HepG2 (cell line): Measurements from ENCODE around the gene SKIL. TPM values are rescaled to one million over a fixed set of nuclear protein-coding genes. Genes with fewer than 3 reads are reported as not detected.

Experiments
- ATAC-seq: fragments of 200-7000 bp; cut with Tn5 transposase; 3 replicates; pipeline ENCODE4 v1.9.1; 2020; ENCODE audit warnings: mild to moderate bottlenecking, moderate library complexity
- BruUV-seq: library from RNA; stranded (reverse); fragments of 400-500 nt; replicated peaks from 2 replicates; lab custom pipeline; 2021; lab: Mats Ljungman, UMichigan
- CTCF ChIA-PET: fragments of 300-600 bp; formaldehyde crosslinking; extraction: SDS; loops from one replicate; lab custom pipeline; 2021; ENCODE audit warnings: low total read pairs, inconsistent platforms, low intra/inter-chr PET ratio; lab: Yijun Ruan, JAX
- POLR2A ChIA-PET: fragments of 350-600 bp; sonication (Branson Sonifier 250); formaldehyde crosslinking; loops from one replicate; lab custom pipeline; 2020; ENCODE audit warnings: antibody characterized with exemption, inconsistent platforms; lab: Yijun Ruan, JAX
- DNase-seq: peaks from one replicate; pipeline ENCODE4 v3.0.0-alpha.2; 2015; ENCODE audit warnings: low spot score
- FAIRE-seq: peaks from 3 replicates; lab custom pipeline; 2011; peaks lifted over from hg19 to GRCh38; lab: Jason Lieb, UNC
- H2AFZ ChIP-seq: one replicate; pipeline ENCODE4 v1.6.1; 2011; ENCODE audit warnings: low read length, inconsistent platforms
- H3K27ac ChIP-seq: fragments of 300-600 bp; 3 replicates; pipeline ENCODE4 v1.8.0; 2011; ENCODE audit warnings: mixed run types, mild to moderate bottlenecking, mixed read lengths, low read length, inconsistent platforms; ENCODE audit not compliant: insufficient read depth; ENCODE audit errors: extremely low read length
- H3K27me3 ChIP-seq, 2 experiments: fragments of 200-600 bp in 1 of 2; 2 replicates in 1 of 2; 3 replicates in 1 of 2; pipeline versions ENCODE4 v1.6.0 to v1.8.0; 2011; ENCODE audit warnings: low read length in 2 of 2, mild to moderate bottlenecking in 2 of 2, moderate library complexity in 2 of 2, inconsistent platforms in 1 of 2; ENCODE audit not compliant: insufficient read depth in 2 of 2, control insufficient read depth in 1 of 2
- H3K36me3 ChIP-seq, 2 experiments: fragments of 200-600 bp in 1 of 2; replicated peaks in 1 of 2; 2 replicates in 1 of 2; 3 replicates in 1 of 2; pipeline versions ENCODE4 v1.5.1 to v1.8.0; 2011; ENCODE audit warnings: low read length in 2 of 2, inconsistent platforms in 1 of 2; ENCODE audit not compliant: insufficient read depth in 2 of 2, control insufficient read depth in 1 of 2
- H3K4me1 ChIP-seq: 2 replicates; pipeline ENCODE4 v1.5.1; 2012; ENCODE audit warnings: low read length, inconsistent platforms; ENCODE audit not compliant: insufficient read depth
- H3K4me2 ChIP-seq: 2 replicates; pipeline ENCODE4 v1.6.0; 2011; ENCODE audit warnings: low read depth, low read length, inconsistent platforms
- H3K4me3 ChIP-seq, 3 experiments: fragments of 200-600 bp in 1 of 3; sonication (generic), shearing (Covaris generic) in 1 of 3; replicated peaks in 1 of 3; 2 replicates each; pipeline ENCODE4 v1.5.1; 2011 to 2016; ENCODE audit warnings: low read length in 3 of 3, inconsistent platforms in 2 of 3, low read depth in 2 of 3, mild to moderate bottlenecking in 2 of 3, control low read depth in 1 of 3, mixed read lengths in 1 of 3; ENCODE audit not compliant: insufficient read depth in 1 of 3
- H3K79me2 ChIP-seq: one replicate; pipeline ENCODE4 v1.6.1; 2011; ENCODE audit warnings: low read length, inconsistent platforms; ENCODE audit not compliant: insufficient read depth
- H3K9ac ChIP-seq: 2 replicates; pipeline ENCODE4 v1.6.0; 2011; ENCODE audit warnings: mild to moderate bottlenecking, low read depth, low read length, inconsistent platforms; ENCODE audit not compliant: insufficient read depth
- H3K9me3 ChIP-seq: 2 replicates; pipeline ENCODE4 v1.5.1; 2012; ENCODE audit warnings: mild to moderate bottlenecking, low read length
- H4K20me1 ChIP-seq: 2 replicates; pipeline ENCODE4 v1.6.0; 2011; ENCODE audit warnings: inconsistent platforms, mild to moderate bottlenecking, low read length, moderate library complexity; ENCODE audit not compliant: insufficient read depth
- HINFP ChIP-seq: sonication (generic); formaldehyde crosslinking; IDR thresholded peaks from 2 replicates; pipeline ENCODE4 v1.4.0; 2020; ENCODE audit warnings: low read depth, mild to moderate bottlenecking, missing genetic modification reagents
- KLF15 ChIP-seq: sonication (generic); formaldehyde crosslinking; IDR thresholded peaks from 2 replicates; pipeline ENCODE4 v1.8.1; 2023; ENCODE audit warnings: borderline replicate concordance, mild to moderate bottlenecking, inconsistent platforms, missing genetic modification reagents, mixed read lengths
- REPIN1 ChIP-seq: sonication (generic); formaldehyde crosslinking; IDR thresholded peaks from 2 replicates; pipeline ENCODE4 v1.8.0; 2022; ENCODE audit warnings: missing genetic modification reagents, low read depth, mild to moderate bottlenecking, borderline replicate concordance
- TRIM22 ChIP-seq: fragments of 450-650 bp; IDR thresholded peaks from 2 replicates; pipeline ENCODE4 v1.6.1; 2017
- YEATS2 ChIP-seq: sonication (generic); formaldehyde crosslinking; IDR thresholded peaks from 2 replicates; pipeline ENCODE4 v1.4.0; 2020; ENCODE audit warnings: missing genetic modification reagents, borderline replicate concordance
- ZHX1 ChIP-seq: sonication (generic); formaldehyde crosslinking; IDR thresholded peaks from 2 replicates; pipeline ENCODE4 v1.8.1; 2022; ENCODE audit warnings: low read depth, mild to moderate bottlenecking, missing genetic modification reagents
- ZNF44 ChIP-seq: sonication (generic); formaldehyde crosslinking; IDR thresholded peaks from 2 replicates; pipeline ENCODE4 v1.5.1; 2020; ENCODE audit warnings: mild to moderate bottlenecking, missing genetic modification reagents
- ZNF615 ChIP-seq: sonication (generic); formaldehyde crosslinking; IDR thresholded peaks from 2 replicates; pipeline ENCODE4 v1.5.0; 2020; ENCODE audit warnings: mild to moderate bottlenecking, missing genetic modification reagents, borderline replicate concordance
- ZSCAN29 ChIP-seq: sonication (generic); formaldehyde crosslinking; conservative IDR thresholded peaks from 2 replicates; pipeline ENCODE4 v1.4.0; 2020; ENCODE audit warnings: mild to moderate bottlenecking, missing genetic modification reagents
- WGBS: methylation state at CpG from one replicate; pipeline ENCODE4 v1.1.6; 2017; ENCODE audit warnings: low lambda C conversion rate; 5-methylcytosine and 5-hydroxymethylcytosine counted together
- in situ Hi-C: cut with HindIII; loops from 2 replicates; pipeline ENCODE4 v1.10.0; 2017; ENCODE audit warnings: low pct_unique_long_range_greater_than_20kb; ENCODE audit not compliant: extremely low pct_ligation_motif_present
- intact Hi-C: fragments of 100-400 bp; cut with micrococcal nuclease; formaldehyde crosslinking; loops from one replicate; pipeline ENCODE4 v1.10.0; 2022; ENCODE audit not compliant: unreplicated experiment
- polyA plus RNA-seq, 8 experiments: library from polyadenylated mRNA; depleted of rRNA in 3 of 8; stranded (reverse) in 7 of 8; unstranded in 1 of 8; fragments of >200 nt; fragmentation: Illumina TruSeq in 4 of 8; extraction: Trizol in 4 of 8; gene quantifications; 2 replicates each; pipeline versions ENCODE4 v1.2.1 to v1.2.3, GENCODE V29; 2011 to 2016; ENCODE audit warnings: low read depth in 4 of 8, missing spikeins in 1 of 8, mixed read lengths in 1 of 8; ENCODE audit not compliant: insufficient read depth in 1 of 8
- total RNA-seq, 5 experiments: library from RNA; depleted of rRNA; stranded (reverse); fragments of >200 nt; fragmentation: Illumina TruSeq; extraction: Trizol; gene quantifications; 2 replicates each; pipeline ENCODE4 v1.2.3, GENCODE V29; 2016; ENCODE audit warnings: low read depth in 1 of 5

Gene SKIL
- total and polyA plus RNA-seq, 2 of the 13 experiments (the other 11 are each of a cell fraction or from before 2014, with no cell fraction given) = 5.2 to 20.7 TPM

DNA sequence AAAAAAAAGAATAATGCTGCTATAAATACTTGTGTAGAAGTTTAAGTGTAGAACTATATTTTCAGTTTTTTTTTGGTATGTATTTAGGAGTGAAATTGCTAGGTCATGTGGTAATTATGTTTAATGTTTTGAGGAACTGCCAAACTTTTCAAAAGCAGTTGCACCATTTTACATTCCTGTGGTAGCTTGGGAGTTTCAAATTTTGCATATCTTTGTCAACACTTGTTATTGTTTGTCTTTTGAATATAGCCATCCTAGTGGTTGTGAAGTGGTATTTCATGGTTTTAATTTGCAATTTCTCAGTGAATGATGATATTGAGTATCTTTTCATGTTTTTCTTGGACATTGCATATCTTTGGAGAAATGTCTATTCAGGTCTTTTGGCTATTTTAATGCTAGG is 30.4 kb downstream of the SKIL start:
- DNase-seq (no peak), FAIRE-seq (no peak)
- intact Hi-C loops = no loop called here
- BruUV-seq = no TSS peak
- POLR2A ChIA-PET = no interaction called here
- H3K4me1 ChIP-seq = no peaks in the 10 kb centered on the region
- TF ChIP-seq REPIN1 (CRISPR knock-in tag) = no peak
- no peak for TF ChIP-seq TRIM22
- TF ChIP-seq ZSCAN29 = no peak
- TF ChIP-seq KLF15 (CRISPR knock-in tag) = no peak
- TF ChIP-seq, all 625 proteins: peak for 0
- Histone ChIP-seq H3K9me3 (no peaks in the 10 kb centered on the region), H2AFZ (no peak overlapping the region), H3K36me3 (peaks cover 5 to 55% of the 10 kb centered on the region in 2 experiments; a peak in 4 of 5 replicates), H3K27ac (no peak overlapping the region), H3K79me2 (no peaks in the 10 kb centered on the region), H3K4me3 (no peak overlapping the region), H4K20me1 (no peaks in the 10 kb centered on the region), H3K4me2 (no peak overlapping the region), H3K27me3 (no peaks in the 10 kb centered on the region), H3K9ac (no peak overlapping the region)
- in situ Hi-C loops = no loop called here
- ATAC-seq = no peak
- CTCF ChIA-PET = no interaction called here

DNA sequence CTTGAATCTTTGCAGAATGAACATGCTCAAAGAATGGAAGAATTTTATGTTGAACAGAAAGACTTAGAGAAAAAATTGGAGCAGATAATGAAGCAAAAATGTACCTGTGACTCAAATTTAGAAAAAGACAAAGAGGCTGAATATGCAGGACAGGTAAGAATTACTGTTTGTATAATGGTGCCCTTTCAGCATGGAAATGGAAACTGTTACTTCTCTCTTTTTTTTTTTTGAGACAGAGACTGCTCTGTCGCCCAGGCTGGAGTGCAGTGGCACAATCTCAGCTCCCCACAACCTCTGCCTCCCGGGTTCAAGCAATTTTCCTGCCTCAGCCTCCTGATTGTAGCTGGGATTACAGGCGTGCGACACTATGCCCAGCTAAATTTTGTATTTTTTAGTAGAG is 33.6 kb downstream of the SKIL start:
- in situ Hi-C loops = no loop called here
- no peaks in the 10 kb centered on the region for H3K79me2 ChIP-seq
- no peaks in the 10 kb centered on the region for H3K27me3 ChIP-seq
- no peak overlapping the region for H3K4me2 ChIP-seq
- no peaks in the 10 kb centered on the region for H3K9me3 ChIP-seq
- no peak overlapping the region for H2AFZ ChIP-seq
- no peak overlapping the region for H3K27ac ChIP-seq
- no peak for DNase-seq
- H3K36me3 ChIP-seq = peaks cover 2 to 33% of the 10 kb centered on the region in 2 experiments
- no peak for FAIRE-seq
- H3K4me3 ChIP-seq = no peak overlapping the region
- ChIA-PET POLR2A (no interaction called here), CTCF (no interaction called here)
- BruUV-seq = no TSS peak
- H3K9ac ChIP-seq = no peak overlapping the region
- intact Hi-C loops = no loop called here
- H3K4me1 ChIP-seq = no peaks in the 10 kb centered on the region
- no peak for ATAC-seq
- whole genome bisulfite sequencing = 96% methylated on average over 4 of the region's 4 CpGs
- H4K20me1 ChIP-seq = no peaks in the 10 kb centered on the region
- TF ChIP-seq YEATS2 (CRISPR knock-in tag) (no peak), ZNF44 (CRISPR knock-in tag) (no peak), ZHX1 (no peak), ZNF615 (CRISPR knock-in tag) (no peak), HINFP (CRISPR knock-in tag) (no peak)
